Adrenal gland (tissue), 5 donors: ENCODE data around the gene OLFM1.

Experiments
- POLR2A ChIP-seq, 2 donors: fragments of 450-650 bp; IDR thresholded peaks; one replicate each; pipeline ENCODE4 v1.6.1; 2017; ENCODE audit warnings: antibody characterized with exemption in 2 of 2, mild to moderate bottlenecking in 2 of 2, moderate library complexity in 1 of 2
- TF ChIP-seq, protein P1 (sequence below), 6 experiments: fragments of 450-650 bp in 4 of 6; fragments of 200-600 bp in 2 of 6; sonication (generic) in 1 of 6; IDR thresholded peaks; 1 replicate in 5 of 6; 2 replicates in 1 of 6; pipeline versions ENCODE4 v1.5.1 to v1.8.0; 2016 to 2021; ENCODE audit warnings: antibody characterized with exemption in 6 of 6, mild to moderate bottlenecking in 2 of 6, moderate library complexity in 1 of 6
- donor health status: DM: no; HTN: no; CAD: no.

- TF ChIP-seq, protein P1, sequence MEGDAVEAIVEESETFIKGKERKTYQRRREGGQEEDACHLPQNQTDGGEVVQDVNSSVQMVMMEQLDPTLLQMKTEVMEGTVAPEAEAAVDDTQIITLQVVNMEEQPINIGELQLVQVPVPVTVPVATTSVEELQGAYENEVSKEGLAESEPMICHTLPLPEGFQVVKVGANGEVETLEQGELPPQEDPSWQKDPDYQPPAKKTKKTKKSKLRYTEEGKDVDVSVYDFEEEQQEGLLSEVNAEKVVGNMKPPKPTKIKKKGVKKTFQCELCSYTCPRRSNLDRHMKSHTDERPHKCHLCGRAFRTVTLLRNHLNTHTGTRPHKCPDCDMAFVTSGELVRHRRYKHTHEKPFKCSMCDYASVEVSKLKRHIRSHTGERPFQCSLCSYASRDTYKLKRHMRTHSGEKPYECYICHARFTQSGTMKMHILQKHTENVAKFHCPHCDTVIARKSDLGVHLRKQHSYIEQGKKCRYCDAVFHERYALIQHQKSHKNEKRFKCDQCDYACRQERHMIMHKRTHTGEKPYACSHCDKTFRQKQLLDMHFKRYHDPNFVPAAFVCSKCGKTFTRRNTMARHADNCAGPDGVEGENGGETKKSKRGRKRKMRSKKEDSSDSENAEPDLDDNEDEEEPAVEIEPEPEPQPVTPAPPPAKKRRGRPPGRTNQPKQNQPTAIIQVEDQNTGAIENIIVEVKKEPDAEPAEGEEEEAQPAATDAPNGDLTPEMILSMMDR (IDR thresholded peaks at IDR 0.05) = no peak
- no peak for TF ChIP-seq POLR2A (IDR thresholded peaks at IDR 0.05)
Observed at GRCh38 chr9:135130207-135130976, 42.9 kb downstream of the OLFM1 start.
